GM12873 (cell line): ENCODE measurements around the gene WDR93.

Experiments used
- TF ChIP-seq, protein P1 (sequence below): IDR thresholded peaks from 2 replicates; pipeline ENCODE4 v1.5.1; 2012; ENCODE audit warnings: low read depth, mild to moderate bottlenecking, moderate library complexity, low read length, control low read depth; ENCODE audit not compliant: insufficient read depth; ENCODE audit errors: missing control alignments

WDR93 gene

GRCh38 chr15:89743011-89743410 lies 52.4 kb downstream of the WDR93 start:
- TF ChIP-seq, protein P1, sequence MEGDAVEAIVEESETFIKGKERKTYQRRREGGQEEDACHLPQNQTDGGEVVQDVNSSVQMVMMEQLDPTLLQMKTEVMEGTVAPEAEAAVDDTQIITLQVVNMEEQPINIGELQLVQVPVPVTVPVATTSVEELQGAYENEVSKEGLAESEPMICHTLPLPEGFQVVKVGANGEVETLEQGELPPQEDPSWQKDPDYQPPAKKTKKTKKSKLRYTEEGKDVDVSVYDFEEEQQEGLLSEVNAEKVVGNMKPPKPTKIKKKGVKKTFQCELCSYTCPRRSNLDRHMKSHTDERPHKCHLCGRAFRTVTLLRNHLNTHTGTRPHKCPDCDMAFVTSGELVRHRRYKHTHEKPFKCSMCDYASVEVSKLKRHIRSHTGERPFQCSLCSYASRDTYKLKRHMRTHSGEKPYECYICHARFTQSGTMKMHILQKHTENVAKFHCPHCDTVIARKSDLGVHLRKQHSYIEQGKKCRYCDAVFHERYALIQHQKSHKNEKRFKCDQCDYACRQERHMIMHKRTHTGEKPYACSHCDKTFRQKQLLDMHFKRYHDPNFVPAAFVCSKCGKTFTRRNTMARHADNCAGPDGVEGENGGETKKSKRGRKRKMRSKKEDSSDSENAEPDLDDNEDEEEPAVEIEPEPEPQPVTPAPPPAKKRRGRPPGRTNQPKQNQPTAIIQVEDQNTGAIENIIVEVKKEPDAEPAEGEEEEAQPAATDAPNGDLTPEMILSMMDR, result no peak

GRCh38 chr15:89743594-89743993 lies 53.0 kb downstream of the WDR93 start:
- TF ChIP-seq, protein P1, result no peak

DNA sequence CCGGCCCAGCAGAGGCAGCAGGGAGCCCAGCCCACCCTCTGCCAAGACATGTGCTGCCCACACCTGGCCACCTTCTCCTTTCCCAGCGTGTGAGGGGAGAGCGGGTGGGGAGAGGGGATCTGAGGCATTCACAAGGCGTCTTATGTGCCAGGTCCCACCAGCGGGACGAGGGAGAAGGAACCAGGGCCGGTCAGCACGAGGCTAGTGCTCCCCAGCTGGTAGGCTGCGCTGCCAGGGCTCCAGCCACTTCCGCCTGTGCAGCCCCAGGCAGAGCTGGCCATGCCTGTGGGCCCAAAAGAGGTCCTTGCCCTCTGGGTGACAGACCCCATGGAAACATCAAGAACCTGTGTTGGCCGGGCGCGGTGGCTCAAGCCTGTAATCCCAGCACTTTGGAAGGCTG lies 54.5 kb downstream of the WDR93 start:
- TF ChIP-seq, protein P1, result no peak

DNA sequence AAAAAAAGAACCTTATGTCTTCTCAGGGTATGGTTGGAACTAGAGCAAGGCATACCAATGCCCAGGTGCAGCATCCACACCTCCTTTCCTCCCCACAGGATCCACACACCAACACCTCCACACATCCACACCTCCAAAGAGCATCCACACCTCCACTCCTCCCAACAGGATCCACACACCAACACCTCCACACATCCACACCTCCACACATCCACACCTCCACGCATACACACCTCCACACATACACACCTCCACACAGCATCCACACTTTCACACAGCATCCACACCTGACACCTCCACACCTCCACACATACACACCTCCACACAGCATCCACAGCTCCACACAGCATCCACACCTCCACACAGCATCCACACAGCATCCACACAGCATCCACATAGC lies 55.2 kb downstream of the WDR93 start:
- TF ChIP-seq, protein P1, result no peak

GRCh38 chr15:89746386-89746780 lies 55.8 kb downstream of the WDR93 start:
- TF ChIP-seq, protein P1, result no peak

- TF ChIP-seq, protein P1, result no peak
Observed at GRCh38 chr15:89747708-89748682, 57.4 kb downstream of the WDR93 start.

DNA sequence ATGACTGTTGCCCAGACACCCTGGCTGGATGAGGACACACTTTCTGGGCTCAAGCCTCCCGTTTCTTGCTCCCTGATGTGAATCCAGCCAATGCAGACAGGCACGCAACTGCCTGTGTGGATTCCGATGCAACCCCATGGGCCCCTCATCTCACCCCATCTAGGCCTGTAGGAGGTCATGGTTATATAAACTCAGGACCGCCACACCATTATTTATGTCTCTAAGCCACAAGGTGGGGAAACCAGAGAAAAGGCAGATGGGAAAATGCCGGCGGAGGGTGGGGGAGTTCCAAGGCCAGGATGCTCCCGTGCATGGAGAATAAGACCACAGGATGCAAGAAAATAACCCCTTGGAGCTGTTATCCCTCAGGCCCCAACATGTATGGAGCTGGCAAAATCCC lies 58.4 kb downstream of the WDR93 start:
- TF ChIP-seq, protein P1, result no peak
